Fibroblast of mammary gland (primary cell): Measurements from ENCODE around the gene GAS1.

ENCODE experiments used
- DNase-seq: peaks from one replicate; pipeline ENCODE4 v3.0.0-alpha.2; 2010; ENCODE audit warnings: low read depth
- H3K4me3 ChIP-seq: 2 replicates; pipeline ENCODE4 v1.5.1; 2011; ENCODE audit warnings: low read depth, mild to moderate bottlenecking, low read length, moderate library complexity; ENCODE audit not compliant: control insufficient read depth
- TF ChIP-seq, protein P1 (sequence below): conservative IDR thresholded peaks from 2 replicates; pipeline ENCODE4 v1.5.1; 2011; ENCODE audit warnings: low read depth, low read length, inconsistent platforms; ENCODE audit not compliant: control insufficient read depth, insufficient read depth

The GAS1 gene

DNA sequence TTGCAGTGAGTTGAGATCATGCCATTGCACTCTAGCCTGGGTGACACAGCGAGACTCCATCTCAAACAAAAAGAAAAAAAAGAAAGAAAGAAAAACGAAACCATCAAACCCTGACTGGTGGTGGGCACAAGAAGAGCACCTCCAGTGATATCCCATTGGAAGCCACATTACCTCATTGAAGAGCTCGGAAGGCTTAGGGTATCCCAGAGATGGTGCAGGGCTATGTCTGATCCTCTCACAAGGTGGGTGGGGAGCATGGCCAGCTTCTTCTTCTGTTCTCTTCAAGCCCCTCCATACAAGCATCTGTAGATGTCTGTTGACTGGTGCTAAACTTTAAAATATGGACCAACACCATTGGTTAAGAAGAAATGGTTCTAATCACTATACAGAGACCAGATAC is 45.8 kb downstream of the GAS1 start:
- no peak overlapping the region for H3K4me3 ChIP-seq
- DNase-seq = no peak
- TF ChIP-seq, protein P1, sequence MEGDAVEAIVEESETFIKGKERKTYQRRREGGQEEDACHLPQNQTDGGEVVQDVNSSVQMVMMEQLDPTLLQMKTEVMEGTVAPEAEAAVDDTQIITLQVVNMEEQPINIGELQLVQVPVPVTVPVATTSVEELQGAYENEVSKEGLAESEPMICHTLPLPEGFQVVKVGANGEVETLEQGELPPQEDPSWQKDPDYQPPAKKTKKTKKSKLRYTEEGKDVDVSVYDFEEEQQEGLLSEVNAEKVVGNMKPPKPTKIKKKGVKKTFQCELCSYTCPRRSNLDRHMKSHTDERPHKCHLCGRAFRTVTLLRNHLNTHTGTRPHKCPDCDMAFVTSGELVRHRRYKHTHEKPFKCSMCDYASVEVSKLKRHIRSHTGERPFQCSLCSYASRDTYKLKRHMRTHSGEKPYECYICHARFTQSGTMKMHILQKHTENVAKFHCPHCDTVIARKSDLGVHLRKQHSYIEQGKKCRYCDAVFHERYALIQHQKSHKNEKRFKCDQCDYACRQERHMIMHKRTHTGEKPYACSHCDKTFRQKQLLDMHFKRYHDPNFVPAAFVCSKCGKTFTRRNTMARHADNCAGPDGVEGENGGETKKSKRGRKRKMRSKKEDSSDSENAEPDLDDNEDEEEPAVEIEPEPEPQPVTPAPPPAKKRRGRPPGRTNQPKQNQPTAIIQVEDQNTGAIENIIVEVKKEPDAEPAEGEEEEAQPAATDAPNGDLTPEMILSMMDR = no peak
